GM12878 (cell line): ENCODE measurements around the gene POLR2I. TPM values are rescaled to one million over a fixed set of nuclear protein-coding genes. Genes with fewer than 3 reads are reported as not detected.

ENCODE experiments used
- ATAC-seq: fragments of 200-7000 bp; cut with Tn5 transposase; 3 replicates; pipeline ENCODE4 v1.9.1; 2020; ENCODE audit warnings: mild to moderate bottlenecking, moderate library complexity
- BruUV-seq: library from RNA; stranded (reverse); fragments of 400-500 nt; replicated peaks from 2 replicates; lab custom pipeline; 2021; lab: Mats Ljungman, UMichigan
- CTCF ChIA-PET: fragments of 300-600 bp; sonication (Branson Sonifier 250); formaldehyde crosslinking; extraction: SDS; loops from one replicate; lab custom pipeline; 2021; ENCODE audit warnings: inconsistent platforms; lab: Yijun Ruan, JAX
- POLR2A ChIA-PET: fragments of 350-600 bp; formaldehyde crosslinking; extraction: SDS; loops from one replicate; lab custom pipeline; 2021; ENCODE audit warnings: inconsistent platforms; lab: Charles Lee
- RAD21 ChIA-PET: fragments of 300-600 bp; sonication (Branson Sonifier 250); formaldehyde crosslinking; loops from one replicate; lab custom pipeline; 2023; ENCODE audit warnings: antibody characterized with exemption; ENCODE audit not compliant: unreplicated experiment; lab: Charles Lee
- SMC1A ChIA-PET: fragments of 300-600 bp; sonication (Branson Sonifier 250); formaldehyde crosslinking; loops from one replicate; lab custom pipeline; 2023; ENCODE audit not compliant: unreplicated experiment, uncharacterized antibody; lab: Charles Lee
- DNase-seq: peaks from one replicate; pipeline ENCODE4 v3.0.0-alpha.2; 2011; ENCODE audit warnings: low read depth, low spot score
- FAIRE-seq: peaks from 3 replicates; lab custom pipeline; 2011; peaks lifted over from hg19 to GRCh38; lab: Jason Lieb, UNC
- H2AFZ ChIP-seq: 2 replicates; pipeline ENCODE4 v1.6.0; 2011; ENCODE audit warnings: low read depth, low read length, control low read depth; ENCODE audit not compliant: control insufficient read depth
- H3K27ac ChIP-seq: 2 replicates; pipeline ENCODE4 v1.5.1; 2011; ENCODE audit warnings: control low read depth; ENCODE audit not compliant: control insufficient read depth, insufficient read depth
- H3K27me3 ChIP-seq, 2 experiments: replicated peaks in 1 of 2; 2 replicates each; pipeline versions ENCODE4 v1.6.0 to v1.6.1; 2011; ENCODE audit warnings: low read length in 1 of 2; ENCODE audit not compliant: control insufficient read depth in 2 of 2, insufficient read depth in 2 of 2
- H3K36me3 ChIP-seq, 2 experiments: 2 replicates each; pipeline ENCODE4 v1.5.1; 2011; ENCODE audit warnings: low read length in 1 of 2; ENCODE audit not compliant: control insufficient read depth in 2 of 2, insufficient read depth in 2 of 2
- H3K4me1 ChIP-seq: 2 replicates; pipeline ENCODE4 v1.6.1; 2011; ENCODE audit warnings: mild to moderate bottlenecking, low read length, moderate library complexity, mixed read lengths; ENCODE audit not compliant: control insufficient read depth, insufficient read depth
- H3K4me2 ChIP-seq: 2 replicates; pipeline ENCODE4 v1.6.0; 2011; ENCODE audit warnings: control low read depth; ENCODE audit not compliant: control insufficient read depth, insufficient read depth
- H3K4me3 ChIP-seq: fragments of 200-600 bp; sonication (generic); 2 replicates; pipeline ENCODE4 v1.5.1; 2016
- H3K79me2 ChIP-seq: 2 replicates; pipeline ENCODE4 v1.6.0; 2011; ENCODE audit warnings: low read length; ENCODE audit not compliant: control insufficient read depth, insufficient read depth
- H3K9ac ChIP-seq: 2 replicates; pipeline ENCODE4 v1.8.0; 2011; ENCODE audit warnings: low read length, control low read depth, mixed read lengths; ENCODE audit not compliant: control insufficient read depth, insufficient read depth
- H3K9me3 ChIP-seq: replicated peaks from 3 replicates; pipeline ENCODE4 v1.5.1; 2011; ENCODE audit warnings: mild to moderate bottlenecking, low read length; ENCODE audit not compliant: control insufficient read depth, insufficient read depth
- H4K20me1 ChIP-seq: 2 replicates; pipeline ENCODE4 v1.6.0; 2011; ENCODE audit not compliant: control insufficient read depth, insufficient read depth
- BACH1 ChIP-seq: fragments of 450-650 bp; IDR thresholded peaks from 2 replicates; pipeline ENCODE4 v1.6.1; 2017; ENCODE audit warnings: mild to moderate bottlenecking, borderline replicate concordance
- ESRRA ChIP-seq: IDR thresholded peaks from 2 replicates; pipeline ENCODE4 v1.6.1; 2012; ENCODE audit warnings: mild to moderate bottlenecking, low read length, improper control_type of control experiment
- MTA3 ChIP-seq: IDR thresholded peaks from 2 replicates; pipeline ENCODE4 v1.6.1; 2012; ENCODE audit warnings: low read length, inconsistent platforms, borderline replicate concordance
- MYB ChIP-seq: fragments of 150-350 bp; IDR thresholded peaks from 2 replicates; pipeline ENCODE4 v1.6.1; 2014; ENCODE audit warnings: mild to moderate bottlenecking, low read depth, low read length, borderline replicate concordance
- NR2C2 ChIP-seq: IDR thresholded peaks from 2 replicates; pipeline ENCODE4 v1.6.1; 2011; ENCODE audit warnings: borderline replicate concordance, low read depth; ENCODE audit not compliant: control insufficient read depth, insufficient read length
- SIX5 ChIP-seq: IDR thresholded peaks from 2 replicates; pipeline ENCODE4 v1.6.1; 2011; ENCODE audit warnings: mild to moderate bottlenecking, low read depth, low read length, moderate library complexity; ENCODE audit not compliant: severe bottlenecking
- SREBF1 ChIP-seq: IDR thresholded peaks from 2 replicates; pipeline ENCODE4 v1.6.1; 2012; ENCODE audit warnings: mild to moderate bottlenecking, low read length
- STAT3 ChIP-seq: IDR thresholded peaks from 2 replicates; pipeline ENCODE4 v1.6.1; 2011; ENCODE audit warnings: low read depth, low read length, improper control_type of control experiment
- SUPT20H ChIP-seq: IDR thresholded peaks from 2 replicates; pipeline ENCODE4 v1.6.1; 2011; ENCODE audit warnings: low read depth, mild to moderate bottlenecking, low read length, moderate library complexity, borderline replicate concordance; ENCODE audit not compliant: control insufficient read depth
- SUZ12 ChIP-seq: fragments of 200-600 bp; sonication (generic); IDR thresholded peaks from one replicate; pipeline ENCODE4 v1.6.1; 2018; ENCODE audit warnings: antibody characterized with exemption, mild to moderate bottlenecking; ENCODE audit not compliant: unreplicated experiment
- TCF3 ChIP-seq: IDR thresholded peaks from 2 replicates; pipeline ENCODE4 v1.6.1; 2012; ENCODE audit warnings: low read depth, mild to moderate bottlenecking, low read length, borderline replicate concordance; ENCODE audit not compliant: insufficient read depth
- TCF7 ChIP-seq: IDR thresholded peaks from 2 replicates; pipeline ENCODE4 v1.6.1; 2014; ENCODE audit warnings: antibody characterized with exemption, borderline replicate concordance
- YBX1 ChIP-seq: fragments of 450-650 bp; IDR thresholded peaks from 2 replicates; pipeline ENCODE4 v1.6.1; 2016; ENCODE audit warnings: antibody characterized with exemption
- whole genome bisulfite sequencing: methylation state at CpG from one replicate; pipeline ENCODE4 v1.1.6; 2016; ENCODE audit warnings: low lambda C conversion rate; ENCODE audit not compliant: insufficient replicate concordance, insufficient coverage; ENCODE audit errors: missing lambda C conversion rate; 5-methylcytosine and 5-hydroxymethylcytosine counted together
- in situ Hi-C: fragments of 300-500 bp; cut with MboI; formaldehyde crosslinking; loops from 9 replicates; pipeline ENCODE4 v1.14.3; 2018; ENCODE audit warnings: mixed read lengths
- intact Hi-C: fragments of 100-400 bp; cut with micrococcal nuclease; formaldehyde crosslinking; loops from one replicate; pipeline ENCODE4 v1.14.2; 2022; ENCODE audit not compliant: unreplicated experiment
- polyA plus RNA-seq, 11 experiments: library from polyadenylated mRNA; depleted of rRNA in 4 of 11; unstranded in 6 of 11; stranded (reverse) in 5 of 11; fragments of >200 nt; fragmentation: Nextera tagmentation in 4 of 11; fragmentation: Illumina TruSeq in 1 of 11; extraction: Ambion mirVana in 4 of 11; extraction: Trizol in 1 of 11; gene quantifications; 1 replicate in 1 of 11; 2 replicates in 10 of 11; pipeline versions ENCODE4 v1.2.1 to v1.2.3, GENCODE V29; 2011 to 2016; ENCODE audit warnings: inconsistent platforms in 2 of 11, missing spikeins in 2 of 11, low read depth in 1 of 11
- total RNA-seq, 4 experiments: library from RNA; depleted of rRNA in 3 of 4; stranded (reverse); fragments of >200 nt in 3 of 4; fragmentation: Illumina TruSeq in 1 of 4; extraction: Trizol in 1 of 4; gene quantifications; 2 replicates each; pipeline versions ENCODE4 v1.2.1 to v1.2.3, GENCODE V29; 2013 to 2021
- TF ChIP-seq, protein P1 (sequence below): IDR thresholded peaks from 2 replicates; pipeline ENCODE4 v1.6.1; 2011; ENCODE audit warnings: low read depth, mild to moderate bottlenecking, low read length, moderate library complexity, borderline replicate concordance; ENCODE audit errors: extremely low read depth
- TF ChIP-seq, protein P2 (sequence below): fragments of 450-650 bp; IDR thresholded peaks from 2 replicates; pipeline ENCODE4 v1.6.1; 2017; ENCODE audit warnings: borderline replicate concordance
- TF ChIP-seq, protein P3 (sequence below): fragments of 450-650 bp; IDR thresholded peaks from 2 replicates; pipeline ENCODE4 v1.6.1; 2017; ENCODE audit warnings: mild to moderate bottlenecking, moderate library complexity

The POLR2I gene
- total and polyA plus RNA-seq, 10 of the 15 experiments (the other 5 are each of a cell fraction or from before 2014, with no cell fraction given) = 30.9 to 272 (median 202) TPM

DNA sequence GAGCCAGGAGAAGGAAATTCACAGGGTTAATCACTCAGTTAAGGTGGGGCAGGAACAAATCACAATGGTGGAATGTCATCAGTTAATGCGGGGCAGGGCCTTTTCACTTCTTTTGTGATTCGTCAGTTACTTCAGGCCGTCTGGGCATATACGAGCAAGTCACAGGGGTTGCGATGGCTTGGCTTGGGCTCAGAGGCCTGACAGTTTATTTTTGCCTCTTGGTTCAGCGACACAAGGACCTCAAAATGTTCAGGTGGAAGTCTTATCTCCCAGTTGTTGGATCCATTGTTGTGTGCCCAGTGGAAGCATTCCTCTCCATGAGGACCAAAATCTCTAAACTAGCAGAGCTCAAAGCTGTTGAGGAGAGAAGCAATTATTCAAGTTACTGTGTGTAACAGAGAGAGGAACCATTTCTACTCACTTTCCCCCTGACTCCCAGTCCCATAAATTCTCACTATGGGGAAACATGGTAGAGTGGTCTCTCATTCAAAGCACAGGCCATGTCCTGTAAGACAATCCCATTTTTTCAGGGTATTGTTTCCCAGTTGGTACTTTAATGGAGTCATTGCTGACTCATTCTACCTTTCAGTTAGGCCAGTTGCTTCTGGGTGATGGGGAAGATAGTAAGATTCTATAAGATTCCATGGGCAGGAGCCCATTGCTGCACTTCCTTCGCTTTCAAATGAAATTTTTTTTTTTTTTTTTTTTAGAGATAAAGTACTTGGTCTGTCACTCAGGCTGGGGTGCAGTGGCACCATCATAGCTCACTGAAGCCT, 46.3 kb upstream of the POLR2I start:
- ChIA-PET RAD21 (no interaction called here), SMC1A (interaction anchor here (1.0 kb wide), 1 partner anchor 14 kb away, joined by 3 read pairs; no protein-coding TSS in a partner anchor), CTCF (interaction anchor here (0.7 kb wide), 1 partner anchor 9 kb away, joined by 3 read pairs; no protein-coding TSS in a partner anchor), POLR2A (interaction anchor here (0.6 kb wide), 1 partner anchor 16 kb away, joined by 4 read pairs; no protein-coding TSS in a partner anchor)
- in situ Hi-C loops (no loop called here), intact Hi-C loops (no loop called here)
- H3K4me1 ChIP-seq = no peaks in the 10 kb centered on the region
- WGBS = 98% methylated on average over 7 of the region's 7 CpGs
- ATAC-seq (no peak), FAIRE-seq (no peak), DNase-seq (no peak)
- no peak overlapping the region for H3K4me2 ChIP-seq
- no peak overlapping the region for H3K9ac ChIP-seq
- BruUV-seq = no TSS peak
- H3K9me3 ChIP-seq = no peaks in the 10 kb centered on the region
- TF ChIP-seq SUZ12 (no peak), YBX1 (no peak), SIX5 (no peak), SREBF1 (no peak), STAT3 (no peak), ESRRA (no peak), MYB (no peak), NR2C2 (no peak), SUPT20H (no peak), BACH1 (no peak), TCF7 (no peak), MTA3 (no peak), TCF3 (no peak)
- TF ChIP-seq, protein P1, sequence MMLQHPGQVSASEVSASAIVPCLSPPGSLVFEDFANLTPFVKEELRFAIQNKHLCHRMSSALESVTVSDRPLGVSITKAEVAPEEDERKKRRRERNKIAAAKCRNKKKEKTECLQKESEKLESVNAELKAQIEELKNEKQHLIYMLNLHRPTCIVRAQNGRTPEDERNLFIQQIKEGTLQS = no peak
- TF ChIP-seq, protein P2, sequence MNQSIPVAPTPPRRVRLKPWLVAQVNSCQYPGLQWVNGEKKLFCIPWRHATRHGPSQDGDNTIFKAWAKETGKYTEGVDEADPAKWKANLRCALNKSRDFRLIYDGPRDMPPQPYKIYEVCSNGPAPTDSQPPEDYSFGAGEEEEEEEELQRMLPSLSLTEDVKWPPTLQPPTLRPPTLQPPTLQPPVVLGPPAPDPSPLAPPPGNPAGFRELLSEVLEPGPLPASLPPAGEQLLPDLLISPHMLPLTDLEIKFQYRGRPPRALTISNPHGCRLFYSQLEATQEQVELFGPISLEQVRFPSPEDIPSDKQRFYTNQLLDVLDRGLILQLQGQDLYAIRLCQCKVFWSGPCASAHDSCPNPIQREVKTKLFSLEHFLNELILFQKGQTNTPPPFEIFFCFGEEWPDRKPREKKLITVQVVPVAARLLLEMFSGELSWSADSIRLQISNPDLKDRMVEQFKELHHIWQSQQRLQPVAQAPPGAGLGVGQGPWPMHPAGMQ = no peak
- TF ChIP-seq, protein P3, sequence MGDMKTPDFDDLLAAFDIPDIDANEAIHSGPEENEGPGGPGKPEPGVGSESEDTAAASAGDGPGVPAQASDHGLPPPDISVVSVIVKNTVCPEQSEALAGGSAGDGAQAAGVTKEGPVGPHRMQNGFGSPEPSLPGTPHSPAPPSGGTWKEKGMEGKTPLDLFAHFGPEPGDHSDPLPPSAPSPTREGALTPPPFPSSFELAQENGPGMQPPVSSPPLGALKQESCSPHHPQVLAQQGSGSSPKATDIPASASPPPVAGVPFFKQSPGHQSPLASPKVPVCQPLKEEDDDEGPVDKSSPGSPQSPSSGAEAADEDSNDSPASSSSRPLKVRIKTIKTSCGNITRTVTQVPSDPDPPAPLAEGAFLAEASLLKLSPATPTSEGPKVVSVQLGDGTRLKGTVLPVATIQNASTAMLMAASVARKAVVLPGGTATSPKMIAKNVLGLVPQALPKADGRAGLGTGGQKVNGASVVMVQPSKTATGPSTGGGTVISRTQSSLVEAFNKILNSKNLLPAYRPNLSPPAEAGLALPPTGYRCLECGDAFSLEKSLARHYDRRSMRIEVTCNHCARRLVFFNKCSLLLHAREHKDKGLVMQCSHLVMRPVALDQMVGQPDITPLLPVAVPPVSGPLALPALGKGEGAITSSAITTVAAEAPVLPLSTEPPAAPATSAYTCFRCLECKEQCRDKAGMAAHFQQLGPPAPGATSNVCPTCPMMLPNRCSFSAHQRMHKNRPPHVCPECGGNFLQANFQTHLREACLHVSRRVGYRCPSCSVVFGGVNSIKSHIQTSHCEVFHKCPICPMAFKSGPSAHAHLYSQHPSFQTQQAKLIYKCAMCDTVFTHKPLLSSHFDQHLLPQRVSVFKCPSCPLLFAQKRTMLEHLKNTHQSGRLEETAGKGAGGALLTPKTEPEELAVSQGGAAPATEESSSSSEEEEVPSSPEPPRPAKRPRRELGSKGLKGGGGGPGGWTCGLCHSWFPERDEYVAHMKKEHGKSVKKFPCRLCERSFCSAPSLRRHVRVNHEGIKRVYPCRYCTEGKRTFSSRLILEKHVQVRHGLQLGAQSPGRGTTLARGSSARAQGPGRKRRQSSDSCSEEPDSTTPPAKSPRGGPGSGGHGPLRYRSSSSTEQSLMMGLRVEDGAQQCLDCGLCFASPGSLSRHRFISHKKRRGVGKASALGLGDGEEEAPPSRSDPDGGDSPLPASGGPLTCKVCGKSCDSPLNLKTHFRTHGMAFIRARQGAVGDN = no peak
- no peaks in the 10 kb centered on the region for H4K20me1 ChIP-seq
- no peak overlapping the region for H2AFZ ChIP-seq
- H3K27ac ChIP-seq = no peak overlapping the region
- H3K27me3 ChIP-seq = no peaks in the 10 kb centered on the region
- H3K79me2 ChIP-seq = no peaks in the 10 kb centered on the region
- H3K4me3 ChIP-seq = no peak overlapping the region
- no peaks in the 10 kb centered on the region; a peak in 1 of 4 replicates for H3K36me3 ChIP-seq
